GM18909 (cell line): ENCODE results near the gene CNTNAP5.

ENCODE experiments used
- ATAC-seq: cut with Tn5 transposase; IDR thresholded peaks from one replicate; pipeline ENCODE4 v1.9.1; 2021; ENCODE audit warnings: mild to moderate bottlenecking; ENCODE audit not compliant: unreplicated experiment, poor library complexity

CNTNAP5 gene

DNA sequence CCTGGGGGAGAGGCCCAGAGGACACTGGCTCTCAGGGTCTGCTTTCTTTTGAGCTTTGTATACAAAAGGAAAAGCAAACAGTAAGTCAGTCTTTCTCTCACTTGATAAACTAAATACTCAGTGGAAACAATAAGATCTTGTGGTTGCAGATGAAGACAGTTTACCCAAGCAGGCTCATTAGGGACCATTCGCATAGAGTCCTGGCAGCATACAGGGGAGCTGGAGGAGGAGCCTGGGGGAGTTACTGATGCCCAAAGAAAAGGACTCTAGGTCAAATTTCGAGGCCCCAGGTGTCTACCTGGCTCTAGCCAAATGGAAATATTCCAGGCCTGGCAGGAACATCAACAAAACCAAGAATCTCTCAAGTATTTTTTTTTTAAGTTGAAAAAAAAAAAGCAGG is 225.3 kb downstream of the CNTNAP5 start:
- ATAC-seq = no peak

DNA sequence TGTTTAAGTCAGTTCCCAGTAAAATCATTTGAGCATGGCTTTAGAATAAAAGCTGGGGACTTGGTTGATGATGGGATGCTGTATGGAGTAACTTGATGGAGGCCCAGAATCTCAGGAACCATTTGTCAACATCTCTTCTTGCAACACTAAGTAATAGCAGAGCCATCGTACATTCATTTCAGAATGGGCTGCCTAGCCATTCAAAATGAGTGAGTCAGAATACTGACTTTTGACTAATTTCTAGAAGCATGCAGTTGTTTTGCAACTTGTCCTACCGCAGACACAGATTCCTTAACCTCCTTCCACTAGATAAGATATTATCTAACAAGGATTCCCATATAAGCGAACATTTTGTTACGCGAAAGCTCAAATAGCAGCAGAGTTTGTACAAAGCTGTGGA is 229.5 kb downstream of the CNTNAP5 start:
- no peak for ATAC-seq

DNA sequence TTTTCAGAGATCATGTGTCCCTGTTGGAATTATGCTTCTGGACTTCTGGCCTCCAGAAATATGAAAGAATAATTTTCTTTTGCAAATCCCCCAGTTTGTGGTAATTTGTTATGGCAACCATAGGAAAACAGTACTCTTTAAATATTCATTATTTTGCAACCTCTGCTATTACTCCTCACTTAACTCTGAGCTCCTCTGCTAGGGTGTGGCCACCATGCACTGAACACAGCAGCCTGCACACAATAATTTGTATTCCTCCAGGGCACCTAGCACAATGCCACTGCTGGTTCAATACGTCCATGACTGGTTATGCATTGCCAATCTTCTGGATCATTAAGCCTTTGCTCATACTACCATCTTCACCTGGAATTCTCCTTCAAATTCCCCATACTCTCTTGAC is 232.0 kb downstream of the CNTNAP5 start:
- no peak for ATAC-seq

DNA sequence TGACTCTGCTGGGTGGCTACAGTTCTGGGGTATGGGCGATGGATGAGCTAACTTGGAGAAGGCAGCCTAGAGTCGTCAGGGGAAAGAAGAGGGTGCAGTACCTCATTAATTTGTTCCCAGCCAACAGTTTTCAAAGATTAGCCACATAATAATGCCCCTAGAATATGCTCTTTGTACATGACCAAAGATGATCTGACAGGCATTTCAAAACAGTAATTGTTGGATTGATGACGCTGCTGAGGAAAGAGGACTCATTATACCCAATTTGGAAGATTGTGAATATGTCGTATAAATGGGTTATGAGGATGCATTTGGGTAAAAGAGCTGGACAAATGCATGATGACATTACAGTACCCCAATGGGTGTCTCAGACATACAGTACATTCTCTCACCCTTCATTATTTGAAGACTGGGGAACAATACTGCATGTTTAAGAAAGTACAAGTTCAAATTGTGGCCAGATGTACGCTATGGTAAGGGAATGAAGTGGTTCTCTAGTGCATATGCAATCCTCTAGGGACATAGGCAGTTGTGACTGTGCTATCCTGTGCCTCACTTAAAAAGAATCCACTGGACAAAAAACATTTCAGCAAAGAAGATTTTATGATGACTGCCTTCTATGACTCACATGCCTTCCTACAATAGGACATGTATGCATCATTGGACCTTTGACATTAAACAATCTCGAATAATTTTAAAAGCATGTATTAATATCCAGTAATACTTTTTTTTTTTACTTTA is 233.2 kb downstream of the CNTNAP5 start:
- no peak for ATAC-seq

DNA sequence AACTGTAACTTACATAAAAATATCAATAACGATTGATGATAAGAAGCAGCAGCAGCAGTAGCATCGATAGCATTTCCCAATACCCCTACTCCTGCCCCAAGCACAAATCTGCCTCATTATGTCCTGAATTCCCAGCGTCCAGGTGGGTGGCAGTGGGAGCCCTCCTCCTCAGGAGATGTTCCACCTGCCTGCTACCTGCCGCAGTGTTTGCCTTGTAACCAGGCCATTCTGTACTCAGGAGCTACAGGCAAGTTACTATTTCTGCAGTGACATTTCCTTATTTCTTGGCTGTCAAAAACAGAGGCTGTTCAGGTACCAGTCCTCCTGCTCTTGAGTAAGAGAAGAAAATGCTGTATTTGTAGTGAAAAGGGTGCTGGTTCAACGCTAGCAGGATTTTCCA is 236.4 kb downstream of the CNTNAP5 start:
- no peak for ATAC-seq

DNA sequence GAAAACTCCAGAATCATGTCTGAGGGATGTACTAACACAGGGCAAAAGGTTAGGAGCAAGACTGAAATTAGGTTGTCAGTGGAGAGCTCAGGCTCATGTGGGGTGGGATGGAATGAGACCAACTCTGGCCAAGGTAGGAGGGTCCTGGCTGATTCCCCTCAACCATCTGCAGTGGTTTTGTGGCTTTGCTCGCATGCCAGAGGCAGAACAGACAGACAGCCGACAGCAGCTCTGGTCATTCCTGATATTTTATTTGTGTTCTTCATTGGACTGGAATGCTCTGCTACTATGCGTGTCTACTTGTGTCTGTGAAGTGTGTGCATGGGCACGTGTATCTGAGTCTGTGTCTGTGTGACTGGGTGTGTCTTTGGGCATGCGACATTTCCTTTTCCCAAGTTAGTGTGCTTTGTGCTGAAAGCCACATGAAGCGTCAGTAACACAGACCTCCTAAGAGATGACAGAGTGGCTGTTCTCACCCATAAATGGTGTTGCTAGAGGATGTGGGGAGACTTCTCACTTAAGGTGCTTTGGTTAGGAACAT is 239.5 kb downstream of the CNTNAP5 start:
- ATAC-seq = no peak

DNA sequence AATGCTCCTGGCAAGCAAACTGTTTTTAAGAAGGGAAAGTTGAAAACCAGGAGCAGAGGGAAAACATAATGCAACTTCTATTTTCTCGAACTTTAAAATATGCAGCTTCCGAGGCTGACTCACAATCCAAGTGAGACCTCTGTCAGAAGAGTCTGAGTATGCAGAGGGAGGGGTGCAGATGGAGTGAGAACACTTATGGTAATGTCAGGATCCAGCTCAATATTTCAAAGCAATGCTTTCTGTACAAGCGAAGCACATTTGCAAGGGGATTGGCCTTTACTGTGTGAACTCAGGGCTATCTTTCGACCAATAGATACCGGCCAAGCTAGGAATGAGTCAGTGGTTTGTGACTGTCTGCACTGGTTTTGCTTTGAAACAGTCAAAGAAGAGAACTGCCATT is 242.7 kb downstream of the CNTNAP5 start:
- ATAC-seq = no peak

DNA sequence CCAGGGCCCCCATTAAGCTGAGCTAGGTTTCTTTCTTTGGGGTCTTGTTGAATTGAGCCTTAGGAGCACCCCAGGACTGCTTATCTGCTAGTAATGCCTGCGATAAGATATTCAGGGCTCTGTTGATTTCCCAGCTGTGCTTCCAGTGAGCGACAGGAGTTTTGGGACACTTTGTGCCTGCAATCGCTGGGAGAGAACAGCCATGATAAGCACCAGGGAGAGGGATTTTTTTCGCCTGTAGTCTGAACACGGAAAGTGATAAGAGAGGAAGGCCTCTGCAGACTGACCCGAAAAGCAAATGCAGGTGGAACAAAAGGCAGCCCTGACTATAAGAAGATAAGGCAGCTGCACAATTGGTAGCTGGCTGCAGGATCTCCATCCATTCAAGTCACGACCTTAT is 244.3 kb downstream of the CNTNAP5 start:
- no peak for ATAC-seq

DNA sequence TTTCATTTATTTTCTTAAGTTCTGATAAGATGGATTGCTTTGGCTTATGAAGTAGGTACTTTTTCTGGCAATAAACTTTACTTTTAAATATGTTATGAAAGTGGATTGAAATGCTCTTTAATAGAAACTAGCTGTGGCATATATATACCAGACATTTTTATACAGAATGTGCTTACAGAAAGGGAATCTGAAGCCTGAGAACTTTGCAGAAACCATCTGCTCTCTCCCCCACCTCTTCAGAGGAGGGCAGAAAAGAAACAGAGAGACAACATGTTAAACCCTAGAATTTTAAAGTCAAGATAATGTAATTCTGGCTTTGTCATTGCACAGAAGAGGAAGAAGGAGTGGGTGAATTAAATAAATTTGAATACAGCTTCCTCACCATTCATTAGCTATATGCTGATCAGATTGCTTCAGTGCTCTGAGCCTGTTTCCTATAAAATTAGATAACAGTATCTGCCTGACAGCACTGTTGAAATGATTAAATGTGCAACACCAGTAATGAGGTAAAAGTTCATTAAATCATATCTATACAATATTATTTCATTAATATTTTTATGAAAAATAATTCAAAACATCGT is 247.3 kb downstream of the CNTNAP5 start:
- ATAC-seq = no peak

DNA sequence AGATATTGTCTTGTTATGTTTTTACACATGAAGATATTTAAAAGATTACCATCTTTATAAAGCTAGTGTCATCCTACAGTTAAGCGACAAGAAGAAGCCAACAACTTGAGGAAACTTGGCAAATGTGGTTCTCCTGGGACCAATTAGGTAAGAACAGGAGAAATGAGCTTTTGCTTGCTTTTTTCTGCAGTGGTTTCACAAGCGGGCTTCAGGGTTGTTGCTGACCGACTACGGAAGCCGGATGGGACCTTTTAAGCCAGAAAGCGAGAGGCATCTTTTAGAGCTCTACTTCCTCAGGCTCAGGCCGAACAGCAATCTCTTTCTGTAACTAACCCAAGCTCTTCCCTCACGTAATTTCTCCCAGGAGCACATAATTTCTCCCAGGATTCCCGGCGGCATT is 256.5 kb downstream of the CNTNAP5 start:
- ATAC-seq = no peak

DNA sequence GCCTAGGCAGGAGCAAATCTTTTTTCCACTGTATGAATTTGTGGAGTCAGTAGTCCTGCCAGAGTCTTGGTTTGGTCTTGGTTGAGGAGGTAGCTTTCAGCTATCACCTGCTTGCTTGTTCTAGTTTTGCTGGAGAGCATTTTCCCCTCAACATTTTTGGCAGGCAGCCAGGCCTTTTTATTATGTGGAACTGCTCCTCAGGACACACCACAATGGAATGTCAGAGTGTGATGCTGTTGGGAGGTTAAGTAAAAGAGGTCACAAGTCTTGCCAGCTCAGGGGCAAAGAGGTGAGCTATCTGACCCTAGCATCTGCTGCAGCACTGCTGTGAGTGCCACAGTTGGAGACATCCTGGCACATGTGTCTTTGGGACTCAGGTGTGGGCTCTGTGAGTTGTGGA is 258.0 kb downstream of the CNTNAP5 start:
- no peak for ATAC-seq

DNA sequence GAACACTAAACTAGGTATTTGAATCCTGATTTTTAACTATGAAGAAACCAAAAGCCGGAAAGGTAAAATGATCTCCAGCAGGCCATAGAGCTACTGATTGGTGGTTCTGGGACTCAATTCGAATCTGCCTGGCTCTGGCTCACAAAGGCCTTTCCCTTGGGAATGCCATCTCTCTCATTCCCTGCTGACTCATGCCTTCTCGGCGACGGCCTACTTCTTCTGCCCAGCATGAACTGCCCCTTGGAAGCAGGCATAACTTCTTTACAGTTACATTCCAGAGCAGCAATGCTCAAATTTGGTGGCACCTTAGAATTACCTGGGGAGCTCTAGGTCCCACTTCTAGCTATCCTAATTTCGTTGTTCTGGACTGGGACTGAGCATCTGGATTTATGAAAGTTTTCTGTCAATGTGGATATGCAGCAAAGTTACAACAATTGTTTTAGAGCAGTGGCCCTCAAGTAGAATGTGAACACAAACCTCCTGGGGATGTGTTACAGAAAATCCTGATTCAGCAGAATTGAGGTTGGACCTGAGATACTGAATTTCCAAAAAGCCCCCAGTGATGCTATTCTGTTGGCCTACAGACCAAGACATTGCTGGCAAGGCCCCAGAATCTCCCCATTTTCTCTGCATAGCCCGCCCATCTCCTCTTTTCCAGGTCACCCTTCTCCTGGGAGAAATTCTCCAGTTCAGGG is 261.1 kb downstream of the CNTNAP5 start:
- ATAC-seq = no peak

DNA sequence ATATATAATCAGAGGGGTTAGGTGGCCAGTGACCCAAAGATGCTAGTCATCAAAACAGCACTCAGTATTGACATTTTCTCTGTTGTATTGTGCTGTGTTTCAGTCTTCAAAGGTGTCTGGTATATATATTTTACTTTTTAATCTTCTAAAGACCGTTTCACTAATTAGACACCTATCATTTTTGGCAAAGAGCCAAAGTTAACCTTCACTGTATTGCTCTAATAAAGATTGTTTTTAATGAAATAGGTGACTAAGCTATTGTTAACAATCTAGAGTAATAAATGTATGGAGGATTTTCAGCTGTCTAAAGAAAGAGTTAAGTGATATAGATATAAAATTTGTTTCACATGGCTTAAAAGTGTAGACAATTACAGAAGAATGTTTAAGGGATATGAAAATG is 264.0 kb downstream of the CNTNAP5 start:
- ATAC-seq = no peak

DNA sequence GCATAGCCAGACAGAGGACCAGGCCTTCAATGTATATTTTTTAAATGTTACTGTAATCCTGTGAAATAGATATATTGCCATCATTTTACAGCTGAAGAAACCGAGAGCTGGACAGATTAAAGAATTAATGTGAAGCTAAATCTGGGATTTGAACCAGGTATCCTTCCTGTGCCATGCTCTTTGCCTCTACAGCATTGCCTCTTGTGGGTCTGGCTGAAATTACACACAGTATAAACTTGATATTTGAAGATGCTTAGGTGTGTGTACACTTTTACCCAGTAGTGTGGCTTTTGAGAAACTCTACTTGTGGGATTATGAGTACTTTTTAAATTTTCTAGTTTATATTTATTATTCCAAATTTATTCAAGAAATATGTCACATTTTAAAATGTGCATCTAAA is 264.5 kb downstream of the CNTNAP5 start:
- ATAC-seq = no peak

DNA sequence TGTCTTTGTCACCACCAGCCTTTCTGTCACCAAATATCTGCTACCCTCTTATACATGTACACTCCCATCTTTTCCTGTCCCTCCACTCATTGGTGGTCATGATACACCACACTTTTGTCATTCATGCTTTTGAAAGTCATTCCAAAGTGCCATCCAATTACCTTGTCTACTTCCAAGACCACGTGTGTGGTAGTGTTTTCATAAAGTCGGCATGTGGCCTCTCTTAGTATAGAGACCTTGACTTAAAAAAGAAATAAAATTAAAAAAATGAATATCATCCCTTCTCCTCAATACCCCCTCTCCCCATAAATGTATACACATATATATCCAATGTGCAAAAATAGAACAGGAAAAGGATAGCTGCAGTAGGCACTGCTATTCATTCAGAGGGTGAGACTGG is 271.4 kb downstream of the CNTNAP5 start:
- no peak for ATAC-seq

DNA sequence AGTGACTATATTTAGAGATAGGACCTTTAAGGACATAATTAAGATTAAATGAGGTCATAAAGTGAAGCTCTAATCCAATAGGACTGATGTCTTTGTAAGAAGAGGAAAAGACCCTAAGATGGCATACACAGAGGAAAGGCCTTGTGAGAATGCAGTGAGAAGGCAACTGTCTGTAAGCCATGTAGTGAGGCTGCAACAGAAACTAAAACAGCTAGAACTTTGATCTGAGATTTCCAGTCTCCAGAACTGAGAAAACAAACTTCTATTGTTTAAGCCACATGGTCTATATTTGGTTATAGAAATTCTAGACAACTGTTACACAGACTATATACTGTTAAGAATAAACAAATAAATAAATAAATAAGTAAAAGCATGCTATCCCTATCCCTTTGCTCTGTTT is 276.8 kb downstream of the CNTNAP5 start:
- no peak for ATAC-seq

DNA sequence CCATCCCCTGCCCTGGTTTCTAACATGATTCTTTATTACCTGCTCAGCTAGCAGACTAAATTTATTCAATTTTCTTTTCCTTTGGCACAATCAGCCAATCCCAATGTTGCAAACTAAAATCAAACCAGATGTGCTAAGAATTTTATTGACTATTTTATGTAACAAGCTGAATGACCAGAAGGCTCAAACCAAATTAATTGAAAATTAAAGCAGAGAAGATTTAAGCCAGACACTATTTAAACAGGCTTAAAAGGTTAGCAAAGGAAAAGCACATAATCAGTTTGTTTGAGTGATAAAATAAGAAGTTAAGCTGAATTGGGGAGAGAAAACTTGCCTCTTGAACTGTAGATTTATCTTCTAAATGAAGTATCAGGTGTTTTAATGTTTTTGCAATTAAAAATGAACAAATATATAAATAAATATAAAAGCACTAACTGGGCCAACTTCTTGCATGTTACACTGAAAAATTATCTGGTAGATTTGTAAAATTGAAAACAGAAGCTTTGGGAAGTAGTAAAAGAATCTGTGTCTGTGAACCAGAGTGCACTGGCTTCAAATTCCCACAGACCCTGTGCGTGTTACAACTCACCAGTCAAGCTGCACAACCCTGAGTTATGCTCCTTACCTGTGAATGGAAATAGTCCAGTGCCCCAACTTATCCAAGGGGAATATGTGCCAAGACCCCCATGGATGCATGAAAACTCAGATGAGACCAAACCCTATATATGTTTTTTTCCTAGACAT is 283.4 kb downstream of the CNTNAP5 start:
- ATAC-seq = no peak

DNA sequence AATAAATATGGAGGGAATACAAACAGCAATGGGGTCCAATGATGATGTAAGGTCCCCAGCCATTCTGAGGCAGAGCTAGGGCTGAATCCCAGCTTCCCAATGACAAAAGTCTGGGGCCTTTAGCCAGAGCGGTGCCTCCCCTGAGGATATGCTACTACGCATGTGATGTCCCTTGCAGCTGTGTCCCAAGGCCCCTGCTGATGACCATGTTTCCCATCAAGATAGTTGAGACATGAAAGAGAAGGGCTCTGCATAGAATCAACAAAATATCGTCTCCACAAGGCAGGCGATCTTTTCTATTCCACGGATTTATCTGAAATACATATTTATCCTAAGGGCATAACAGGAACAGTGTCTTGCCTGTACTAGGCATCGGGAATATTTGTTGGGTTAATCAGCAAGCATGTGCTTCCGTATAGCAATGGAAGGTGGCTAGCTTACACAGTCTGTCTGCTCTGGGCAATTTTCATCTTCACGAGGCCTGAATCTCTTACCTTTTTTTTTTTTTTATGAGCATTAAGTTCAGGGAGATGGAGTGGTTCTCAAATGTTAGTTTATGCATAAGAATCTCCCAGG is 284.6 kb downstream of the CNTNAP5 start:
- no peak for ATAC-seq

DNA sequence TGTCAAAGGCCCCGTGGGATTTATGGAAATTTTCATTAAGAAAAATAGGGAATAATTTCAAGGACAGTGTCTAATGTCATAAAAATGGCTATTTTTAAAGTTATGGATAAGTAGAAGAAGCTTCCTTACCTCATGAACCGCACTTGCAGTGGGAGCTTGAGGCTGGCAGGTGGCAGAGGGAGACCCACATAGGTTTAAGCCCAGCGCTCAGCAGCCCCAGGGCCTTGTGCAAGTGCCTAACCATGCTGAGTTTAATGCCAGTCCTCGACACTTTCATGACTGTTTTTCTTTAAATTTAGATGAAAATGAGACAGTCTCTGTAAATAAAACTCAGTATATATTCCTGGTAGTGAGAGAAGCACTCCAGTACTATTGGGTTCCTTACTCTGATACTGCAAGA is 285.6 kb downstream of the CNTNAP5 start:
- ATAC-seq = no peak

DNA sequence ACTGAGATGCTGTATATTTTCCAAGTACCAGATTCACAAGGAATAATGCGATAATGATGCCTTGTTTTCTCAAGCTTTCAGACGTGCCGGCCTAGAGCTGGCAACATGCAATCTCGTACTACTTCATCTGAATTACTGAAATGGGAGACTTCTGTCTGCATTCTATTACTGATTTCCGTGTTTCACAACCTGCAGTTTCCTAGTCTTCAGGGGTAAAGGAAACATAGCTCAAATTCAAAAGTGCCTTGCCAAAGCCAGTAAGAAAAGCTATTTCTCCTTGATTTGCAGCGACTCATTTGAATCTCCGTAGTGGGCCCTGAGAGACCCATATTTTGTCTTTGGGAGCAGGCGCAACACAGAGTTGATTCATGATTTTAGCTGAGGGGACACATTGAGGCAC is 289.0 kb downstream of the CNTNAP5 start:
- no peak for ATAC-seq
